ENCODE results near the gene CTNNA3. TPM values are rescaled to one million over a fixed set of nuclear protein-coding genes. Genes with fewer than 3 reads are reported as not detected.
"Not testable (repeated sequence)": the region's sequence is repeated elsewhere in the genome, so short reads cannot be mapped to it uniquely, and the experiment has no call there.

The CTNNA3 gene
- total and polyA plus RNA-seq, 12 donors = 0.03 to 14.4 (median 0.47) TPM; not detected in 1

GRCh38 chr10:67541411-67541810 is 154.6 kb downstream of the CTNNA3 start:
- intact Hi-C loops (cut with DNase I) = no loop called here
- no peak overlapping the region for H3K4me3 ChIP-seq
- TF ChIP-seq CTCF (IDR thresholded peaks at IDR 0.05) (no peak), POLR2A (IDR thresholded peaks at IDR 0.05) (no peak)

GRCh38 chr10:67539312-67539711 is 156.7 kb downstream of the CTNNA3 start:
- intact Hi-C loops (cut with DNase I) = no loop called here
- H3K4me3 ChIP-seq = no peak overlapping the region
- H3K4me1 ChIP-seq (replicated peaks in 1 of 2) = no peaks in the 10 kb centered on the region
- H3K27me3 ChIP-seq = no peaks in the 10 kb centered on the region
- TF ChIP-seq POLR2A (IDR thresholded peaks at IDR 0.05) = no peak
- no peak for TF ChIP-seq CTCF (IDR thresholded peaks at IDR 0.05)
- H3K36me3 ChIP-seq (replicated peaks in 1 of 2) = no peaks in the 10 kb centered on the region
- no peak overlapping the region for H3K27ac ChIP-seq
- H3K9me3 ChIP-seq (replicated peaks in 1 of 3) = no peaks in the 10 kb centered on the region
- WGBS, 4 donors = 22 to 41% (median 28%) methylated on average over 2 to 6 of the region's 6 CpGs
- peak in 1 of 7 donors; percentile 7 for DNase-seq

More at GRCh38 chr10:67541411-67541810, 154.6 kb downstream of the CTNNA3 start:
- Histone ChIP-seq H3K27ac (no peak overlapping the region), H3K9me3 (replicated peaks in 1 of 3) (no peaks in the 10 kb centered on the region), H3K36me3 (replicated peaks in 1 of 2) (no peaks in the 10 kb centered on the region), H3K4me1 (replicated peaks in 1 of 2) (no peaks in the 10 kb centered on the region), H3K27me3 (no peaks in the 10 kb centered on the region)
- no peak for DNase-seq

GRCh38 chr10:67537906-67538305 is 158.1 kb downstream of the CTNNA3 start:
- no peak for DNase-seq
- H3K27ac ChIP-seq = no peak overlapping the region
- no peaks in the 10 kb centered on the region for H3K36me3 ChIP-seq (replicated peaks in 1 of 2)
- intact Hi-C loops (cut with DNase I) = no loop called here
- H3K4me3 ChIP-seq = no peak overlapping the region
- no peaks in the 10 kb centered on the region for H3K9me3 ChIP-seq (replicated peaks in 1 of 3)
- no peaks in the 10 kb centered on the region for H3K27me3 ChIP-seq
- H3K4me1 ChIP-seq (replicated peaks in 1 of 2) = no peaks in the 10 kb centered on the region
- TF ChIP-seq POLR2A (IDR thresholded peaks at IDR 0.05) = no peak
- TF ChIP-seq CTCF (IDR thresholded peaks at IDR 0.05) = no peak
- WGBS, 4 donors = 79 to 87% (median 83%) methylated on average over 1 of the region's 1 CpG

GRCh38 chr10:67533376-67533775 is 162.6 kb downstream of the CTNNA3 start:
- no peaks in the 10 kb centered on the region for H3K9me3 ChIP-seq (replicated peaks in 1 of 3)
- H3K4me1 ChIP-seq (replicated peaks in 1 of 2) = no peaks in the 10 kb centered on the region
- TF ChIP-seq POLR2A (IDR thresholded peaks at IDR 0.05) = no peak
- H3K4me3 ChIP-seq = no peak overlapping the region
- intact Hi-C loops (cut with DNase I) = no loop called here
- no peaks in the 10 kb centered on the region for H3K27me3 ChIP-seq
- no peak overlapping the region for H3K27ac ChIP-seq
- DNase-seq = no peak
- 42 to 66% (median 53%) methylated on average over 1 of the region's 1 CpG for WGBS, 4 donors
- H3K36me3 ChIP-seq (replicated peaks in 1 of 2) = no peaks in the 10 kb centered on the region

GRCh38 chr10:67530990-67531389 is 165.0 kb downstream of the CTNNA3 start:
- intact Hi-C loops (cut with DNase I); H3K4me3 ChIP-seq; H3K27me3 ChIP-seq; H3K4me1 ChIP-seq (replicated peaks in 1 of 2); H3K9me3 ChIP-seq (replicated peaks in 1 of 3); H3K36me3 ChIP-seq (replicated peaks in 1 of 2); H3K27ac ChIP-seq; DNase-seq: not testable (repeated sequence)
- WGBS, 4 donors = 79 to 91% (median 86%) methylated on average over 3 of the region's 3 CpGs
